Liver (tissue), 3 donors: ENCODE measurements around the gene FGF12.

ENCODE experiments used
- EGR1 ChIP-seq, 2 donors: IDR thresholded peaks; 2 replicates each; pipeline ENCODE4 v1.6.1; 2016 to 2018; ENCODE audit warnings: antibody characterized with exemption in 2 of 2, low read depth in 2 of 2
- FOXA1 ChIP-seq: IDR thresholded peaks from 2 replicates; pipeline ENCODE4 v1.6.1; 2016; ENCODE audit warnings: antibody characterized with exemption
- JUND ChIP-seq, 2 donors: IDR thresholded peaks; 2 replicates each; pipeline ENCODE4 v1.6.1; 2016; ENCODE audit warnings: antibody characterized with exemption in 2 of 2
- MAX ChIP-seq: IDR thresholded peaks from 2 replicates; pipeline ENCODE4 v1.6.1; 2016; ENCODE audit warnings: antibody characterized with exemption
- RAD21 ChIP-seq, 2 donors: IDR thresholded peaks; 2 replicates each; pipeline ENCODE4 v1.6.1; 2016; ENCODE audit warnings: antibody characterized with exemption in 2 of 2, mild to moderate bottlenecking in 2 of 2
- REST ChIP-seq: IDR thresholded peaks from 2 replicates; pipeline ENCODE4 v1.6.1; 2016; ENCODE audit warnings: antibody characterized with exemption, mild to moderate bottlenecking
- RXRA ChIP-seq, 2 donors: IDR thresholded peaks; 2 replicates each; pipeline ENCODE4 v1.6.1; 2017 to 2018; ENCODE audit warnings: antibody characterized with exemption in 2 of 2, mild to moderate bottlenecking in 1 of 2
- SP1 ChIP-seq: IDR thresholded peaks from 2 replicates; pipeline ENCODE4 v1.6.1; 2018; ENCODE audit warnings: antibody characterized with exemption, mild to moderate bottlenecking
- TAF1 ChIP-seq: conservative IDR thresholded peaks from 2 replicates; pipeline ENCODE4 v1.6.1; 2016; ENCODE audit warnings: antibody characterized with exemption, mild to moderate bottlenecking
- YY1 ChIP-seq: IDR thresholded peaks from 2 replicates; pipeline ENCODE4 v1.6.1; 2016; ENCODE audit warnings: antibody characterized with exemption, mild to moderate bottlenecking
- ZBTB33 ChIP-seq: IDR thresholded peaks from 2 replicates; pipeline ENCODE4 v1.6.1; 2016; ENCODE audit warnings: antibody characterized with exemption
- TF ChIP-seq, protein P1 (sequence below): fragments of 150-350 bp; IDR thresholded peaks from 2 replicates; pipeline ENCODE4 v1.5.1; 2017; ENCODE audit warnings: improper control_type of control experiment, low read depth, low read length; ENCODE audit not compliant: missing input control
- TF ChIP-seq, protein P2 (sequence below): IDR thresholded peaks from 2 replicates; pipeline ENCODE4 v1.6.1; 2016; ENCODE audit warnings: antibody characterized with exemption
- donor health status: healthy.
- donor health status: healthy.

- TF ChIP-seq, protein P1, sequence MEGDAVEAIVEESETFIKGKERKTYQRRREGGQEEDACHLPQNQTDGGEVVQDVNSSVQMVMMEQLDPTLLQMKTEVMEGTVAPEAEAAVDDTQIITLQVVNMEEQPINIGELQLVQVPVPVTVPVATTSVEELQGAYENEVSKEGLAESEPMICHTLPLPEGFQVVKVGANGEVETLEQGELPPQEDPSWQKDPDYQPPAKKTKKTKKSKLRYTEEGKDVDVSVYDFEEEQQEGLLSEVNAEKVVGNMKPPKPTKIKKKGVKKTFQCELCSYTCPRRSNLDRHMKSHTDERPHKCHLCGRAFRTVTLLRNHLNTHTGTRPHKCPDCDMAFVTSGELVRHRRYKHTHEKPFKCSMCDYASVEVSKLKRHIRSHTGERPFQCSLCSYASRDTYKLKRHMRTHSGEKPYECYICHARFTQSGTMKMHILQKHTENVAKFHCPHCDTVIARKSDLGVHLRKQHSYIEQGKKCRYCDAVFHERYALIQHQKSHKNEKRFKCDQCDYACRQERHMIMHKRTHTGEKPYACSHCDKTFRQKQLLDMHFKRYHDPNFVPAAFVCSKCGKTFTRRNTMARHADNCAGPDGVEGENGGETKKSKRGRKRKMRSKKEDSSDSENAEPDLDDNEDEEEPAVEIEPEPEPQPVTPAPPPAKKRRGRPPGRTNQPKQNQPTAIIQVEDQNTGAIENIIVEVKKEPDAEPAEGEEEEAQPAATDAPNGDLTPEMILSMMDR = no peak
- TF ChIP-seq REST = no peak
- no peak for TF ChIP-seq EGR1 (IDR thresholded peaks at IDR 0.05; ENCODE audit: low read depth in 2 of 2)
- TF ChIP-seq SP1 = peak; percentile 49
- TF ChIP-seq JUND (IDR thresholded peaks at IDR 0.05) = no peak
- TF ChIP-seq, protein P2, sequence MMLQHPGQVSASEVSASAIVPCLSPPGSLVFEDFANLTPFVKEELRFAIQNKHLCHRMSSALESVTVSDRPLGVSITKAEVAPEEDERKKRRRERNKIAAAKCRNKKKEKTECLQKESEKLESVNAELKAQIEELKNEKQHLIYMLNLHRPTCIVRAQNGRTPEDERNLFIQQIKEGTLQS = no peak
- TF ChIP-seq YY1 = peak; percentile 64
- TF ChIP-seq MAX = no peak
- no peak for TF ChIP-seq TAF1
- TF ChIP-seq FOXA1 = no peak
- TF ChIP-seq ZBTB33 = no peak
- TF ChIP-seq RAD21 (IDR thresholded peaks at IDR 0.05) = no peak
- TF ChIP-seq RXRA (IDR thresholded peaks at IDR 0.05) = peak; percentile 67 to 69
Measured at GRCh38 chr3:192220915-192221314, 506.4 kb downstream of the FGF12 start.
